ENCODE results near the gene TP73. TPM values are rescaled to one million over a fixed set of nuclear protein-coding genes. Genes with fewer than 3 reads are reported as not detected.

Gene TP73
- total and polyA plus RNA-seq, 4 donors, result 0.30 to 3.0 (median 1.2) TPM

DNA sequence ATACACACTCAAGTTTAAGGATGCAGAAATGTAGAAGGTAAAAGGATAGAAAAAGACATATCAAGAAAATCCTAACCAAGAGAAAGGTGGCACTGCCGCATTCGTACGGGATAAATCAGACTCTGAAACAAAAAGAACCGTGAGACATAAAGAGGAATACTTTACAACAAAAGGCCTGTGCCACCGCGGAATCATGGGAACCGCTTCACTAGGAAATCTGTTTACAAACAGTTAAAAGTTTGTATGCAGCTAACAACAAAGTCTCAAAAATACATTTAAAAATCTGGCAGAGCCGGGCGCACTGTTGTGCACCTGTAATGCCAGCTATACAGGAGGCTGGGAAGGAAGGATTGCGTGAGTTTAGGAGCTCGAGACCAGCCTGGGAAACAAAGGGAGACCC is 10.5 kb upstream of the TP73 start:
- no peak for DNase-seq (ENCODE audit: low read depth in 4 of 6, low spot score in 6 of 6)
- no peak overlapping the region for H3K4me3 ChIP-seq (ENCODE audit: low read depth, low read length)
- no peaks in the 10 kb centered on the region for H3K27me3 ChIP-seq (ENCODE audit: control insufficient read depth, insufficient read depth, low read length)
- H3K9me3 ChIP-seq (ENCODE audit: control insufficient read depth, insufficient read depth, low read length), result no peaks in the 10 kb centered on the region
- peaks cover 81% of the 10 kb centered on the region for H3K36me3 ChIP-seq (ENCODE audit: control insufficient read depth, insufficient read depth, low read length)
- 100% methylated on average over 4 of the region's 11 CpGs for WGBS (ENCODE audit: insufficient coverage)
- no peak overlapping the region for H3K27ac ChIP-seq (ENCODE audit: low read depth, low read length)
- no peaks in the 10 kb centered on the region for H3K4me1 ChIP-seq (ENCODE audit: control insufficient read depth, insufficient read depth, low read length)

DNA sequence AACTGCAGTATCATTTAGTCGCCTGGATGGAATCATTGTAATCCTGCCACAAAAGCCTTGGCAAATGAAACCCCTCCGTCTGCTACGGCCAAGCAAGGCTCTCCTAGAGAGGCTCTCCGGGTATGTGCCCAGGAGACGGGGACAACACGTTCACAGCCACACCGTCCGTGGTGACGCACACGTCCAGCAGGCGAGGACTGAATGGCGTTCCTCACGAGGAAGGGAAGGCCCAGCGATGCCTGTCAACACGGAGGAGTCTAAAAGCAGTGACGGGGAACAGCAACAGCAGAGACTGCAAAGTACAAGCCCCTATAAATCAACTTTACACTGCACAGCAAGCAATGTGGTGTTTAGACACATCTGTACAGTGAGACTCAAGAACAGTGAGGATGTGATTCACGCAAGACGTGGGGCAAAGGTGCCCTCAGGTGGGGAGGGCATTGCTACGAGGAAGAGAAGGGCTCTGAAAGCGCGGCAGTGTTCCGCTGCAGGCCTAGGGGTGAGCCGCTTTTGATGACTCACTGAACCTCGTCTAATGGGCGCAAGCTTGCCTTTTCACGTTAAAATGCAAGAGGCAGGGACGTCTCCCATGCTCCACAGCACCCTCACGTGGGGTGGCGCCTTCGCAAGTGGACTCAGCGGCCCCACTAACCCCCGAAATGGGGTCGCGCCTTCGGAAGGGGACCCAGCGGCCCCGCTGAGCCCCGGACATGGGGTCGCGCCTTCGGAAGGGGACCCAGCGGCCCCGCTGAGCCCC is 9.2 kb upstream of the TP73 start:
- Histone ChIP-seq H3K4me3 (ENCODE audit: low read depth, low read length) (no peak overlapping the region), H3K9me3 (ENCODE audit: control insufficient read depth, insufficient read depth, low read length) (no peaks in the 10 kb centered on the region), H3K36me3 (ENCODE audit: control insufficient read depth, insufficient read depth, low read length) (peaks cover 74% of the 10 kb centered on the region), H3K4me1 (ENCODE audit: control insufficient read depth, insufficient read depth, low read length) (no peaks in the 10 kb centered on the region), H3K27me3 (ENCODE audit: control insufficient read depth, insufficient read depth, low read length) (no peaks in the 10 kb centered on the region), H3K27ac (ENCODE audit: low read depth, low read length) (no peak overlapping the region)
- DNase-seq (ENCODE audit: low read depth in 4 of 6, low spot score in 6 of 6), result no peak
- 72% methylated on average over 24 of the region's 43 CpGs for WGBS (ENCODE audit: insufficient coverage)

DNA sequence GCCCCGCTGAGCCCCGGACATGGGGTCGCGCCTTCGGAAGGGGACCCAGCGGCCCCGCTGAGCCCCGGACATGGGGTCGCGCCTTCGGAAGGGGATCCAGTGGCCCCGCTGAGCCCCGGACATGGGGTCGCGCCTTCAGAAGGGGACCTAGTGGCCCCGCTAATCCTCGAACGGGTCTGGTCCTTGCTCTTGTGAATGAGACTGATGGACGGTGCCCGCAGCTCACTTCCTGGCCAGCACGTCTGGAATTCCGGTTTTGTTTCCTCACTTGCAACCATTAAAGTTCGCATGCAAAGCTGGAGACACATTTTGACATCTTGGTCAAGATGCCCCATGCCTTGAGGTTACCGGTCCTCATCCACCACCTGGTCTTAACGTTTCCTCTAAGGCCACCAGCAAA is 8.0 kb upstream of the TP73 start:
- peaks cover 1% of the 10 kb centered on the region for H3K4me1 ChIP-seq (ENCODE audit: control insufficient read depth, insufficient read depth, low read length)
- H3K9me3 ChIP-seq (ENCODE audit: control insufficient read depth, insufficient read depth, low read length), result no peaks in the 10 kb centered on the region
- DNase-seq (ENCODE audit: low read depth in 4 of 6, low spot score in 6 of 6), result no peak
- H3K36me3 ChIP-seq (ENCODE audit: control insufficient read depth, insufficient read depth, low read length), result peaks cover 63% of the 10 kb centered on the region
- H3K27ac ChIP-seq (ENCODE audit: low read depth, low read length), result no peak overlapping the region
- no peaks in the 10 kb centered on the region for H3K27me3 ChIP-seq (ENCODE audit: control insufficient read depth, insufficient read depth, low read length)
- H3K4me3 ChIP-seq (ENCODE audit: low read depth, low read length), result no peak overlapping the region
- WGBS (ENCODE audit: insufficient coverage), result 98% methylated on average over 16 of the region's 25 CpGs

DNA sequence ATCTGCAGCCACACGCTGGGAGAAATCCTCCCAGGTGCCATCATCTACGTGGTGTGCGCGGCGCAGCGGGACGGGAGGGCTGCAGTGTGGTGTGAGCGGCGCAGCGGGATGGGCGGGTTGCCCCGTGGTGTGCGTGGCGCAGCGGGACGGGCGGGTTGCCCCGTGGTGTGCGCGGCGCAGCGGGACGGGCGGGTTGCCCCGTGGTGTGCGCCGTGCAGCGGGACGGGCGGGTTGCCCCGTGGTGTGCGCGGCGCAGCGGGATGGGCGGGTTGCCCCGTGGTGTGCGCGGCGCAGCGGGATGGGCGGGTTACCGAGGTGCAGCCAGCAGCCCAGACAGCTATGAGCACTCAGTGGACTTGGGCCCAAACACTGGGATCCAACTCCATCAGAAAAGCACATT is 7.1 kb upstream of the TP73 start:
- Histone ChIP-seq H3K9me3 (ENCODE audit: control insufficient read depth, insufficient read depth, low read length) (no peaks in the 10 kb centered on the region), H3K27me3 (ENCODE audit: control insufficient read depth, insufficient read depth, low read length) (peaks cover 3% of the 10 kb centered on the region), H3K4me1 (ENCODE audit: control insufficient read depth, insufficient read depth, low read length) (peaks cover 4% of the 10 kb centered on the region), H3K4me3 (ENCODE audit: low read depth, low read length) (no peak overlapping the region), H3K27ac (ENCODE audit: low read depth, low read length) (no peak overlapping the region), H3K36me3 (ENCODE audit: control insufficient read depth, insufficient read depth, low read length) (peaks cover 54% of the 10 kb centered on the region)
- DNase-seq (ENCODE audit: low read depth in 4 of 6, low spot score in 6 of 6), result no peak
- WGBS (ENCODE audit: insufficient coverage), result 91% methylated on average over 25 of the region's 43 CpGs

DNA sequence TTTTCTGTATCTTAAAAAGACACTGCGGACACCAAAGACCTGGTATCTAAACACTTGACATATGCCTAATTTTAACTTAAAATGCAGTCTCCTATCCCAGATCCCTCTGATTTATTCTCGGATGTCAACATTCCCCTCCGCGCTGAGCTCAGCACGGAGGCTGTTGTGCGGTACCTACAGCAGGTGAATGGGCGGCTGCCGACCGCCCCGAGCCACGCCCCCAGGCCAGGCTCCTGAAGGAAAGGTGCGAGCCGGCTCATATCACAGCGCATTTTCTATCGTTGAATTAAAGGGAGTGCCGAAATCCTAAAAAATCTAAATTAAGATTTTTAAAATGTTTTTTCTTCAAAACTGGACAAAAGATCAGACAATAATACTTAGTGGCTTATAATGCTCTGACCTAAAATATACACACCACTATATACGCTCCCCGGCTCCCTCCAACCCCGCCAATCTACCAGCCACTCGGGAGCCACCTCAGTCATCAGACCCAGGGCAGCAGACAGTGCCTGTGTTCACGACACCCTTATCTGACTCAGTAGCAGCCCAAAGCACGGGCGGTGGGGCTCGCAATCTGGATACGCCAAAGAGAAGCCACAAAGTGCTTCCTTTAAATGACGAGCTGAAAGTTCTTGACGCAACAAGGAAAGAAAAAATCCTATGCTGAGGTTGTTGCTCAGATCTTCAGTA is 6.5 kb upstream of the TP73 start:
- H3K4me3 ChIP-seq (ENCODE audit: low read depth, low read length), result no peak overlapping the region
- peaks cover 48% of the 10 kb centered on the region for H3K36me3 ChIP-seq (ENCODE audit: control insufficient read depth, insufficient read depth, low read length)
- DNase-seq (ENCODE audit: low read depth in 4 of 6, low spot score in 6 of 6), result no peak
- 86% methylated on average over 16 of the region's 27 CpGs for whole genome bisulfite sequencing (ENCODE audit: insufficient coverage)
- H3K9me3 ChIP-seq (ENCODE audit: control insufficient read depth, insufficient read depth, low read length), result no peaks in the 10 kb centered on the region
- H3K27me3 ChIP-seq (ENCODE audit: control insufficient read depth, insufficient read depth, low read length), result peaks cover 8% of the 10 kb centered on the region
- peaks cover 10% of the 10 kb centered on the region for H3K4me1 ChIP-seq (ENCODE audit: control insufficient read depth, insufficient read depth, low read length)
- no peak overlapping the region for H3K27ac ChIP-seq (ENCODE audit: low read depth, low read length)

DNA sequence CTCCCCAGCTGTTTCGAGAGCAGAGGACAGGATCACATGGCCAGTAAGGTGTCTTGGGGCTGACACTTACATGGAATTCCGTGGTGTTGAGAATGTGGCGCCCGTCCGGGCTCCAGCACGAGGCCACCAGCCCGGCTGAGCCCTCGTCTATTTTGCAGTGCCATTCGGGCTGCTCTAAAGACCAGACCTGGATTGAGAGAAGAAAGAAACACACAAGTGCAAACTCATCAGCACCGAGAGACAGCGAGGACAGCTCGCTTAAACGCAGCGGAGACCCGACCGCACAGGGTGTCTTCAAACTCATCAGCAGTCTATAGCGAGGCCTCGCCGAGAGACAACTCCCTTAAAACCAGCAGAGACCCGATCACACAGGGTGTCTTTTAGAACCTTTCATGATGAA is 5.7 kb upstream of the TP73 start:
- peaks cover 40% of the 10 kb centered on the region for H3K36me3 ChIP-seq (ENCODE audit: control insufficient read depth, insufficient read depth, low read length)
- no peak overlapping the region for H3K27ac ChIP-seq (ENCODE audit: low read depth, low read length)
- H3K27me3 ChIP-seq (ENCODE audit: control insufficient read depth, insufficient read depth, low read length), result peaks cover 16% of the 10 kb centered on the region
- H3K4me3 ChIP-seq (ENCODE audit: low read depth, low read length), result no peak overlapping the region
- WGBS (ENCODE audit: insufficient coverage), result 92% methylated on average over 9 of the region's 20 CpGs
- DNase-seq (ENCODE audit: low read depth in 4 of 6, low spot score in 6 of 6), result no peak
- H3K4me1 ChIP-seq (ENCODE audit: control insufficient read depth, insufficient read depth, low read length), result peaks cover 17% of the 10 kb centered on the region
- H3K9me3 ChIP-seq (ENCODE audit: control insufficient read depth, insufficient read depth, low read length), result no peaks in the 10 kb centered on the region

DNA sequence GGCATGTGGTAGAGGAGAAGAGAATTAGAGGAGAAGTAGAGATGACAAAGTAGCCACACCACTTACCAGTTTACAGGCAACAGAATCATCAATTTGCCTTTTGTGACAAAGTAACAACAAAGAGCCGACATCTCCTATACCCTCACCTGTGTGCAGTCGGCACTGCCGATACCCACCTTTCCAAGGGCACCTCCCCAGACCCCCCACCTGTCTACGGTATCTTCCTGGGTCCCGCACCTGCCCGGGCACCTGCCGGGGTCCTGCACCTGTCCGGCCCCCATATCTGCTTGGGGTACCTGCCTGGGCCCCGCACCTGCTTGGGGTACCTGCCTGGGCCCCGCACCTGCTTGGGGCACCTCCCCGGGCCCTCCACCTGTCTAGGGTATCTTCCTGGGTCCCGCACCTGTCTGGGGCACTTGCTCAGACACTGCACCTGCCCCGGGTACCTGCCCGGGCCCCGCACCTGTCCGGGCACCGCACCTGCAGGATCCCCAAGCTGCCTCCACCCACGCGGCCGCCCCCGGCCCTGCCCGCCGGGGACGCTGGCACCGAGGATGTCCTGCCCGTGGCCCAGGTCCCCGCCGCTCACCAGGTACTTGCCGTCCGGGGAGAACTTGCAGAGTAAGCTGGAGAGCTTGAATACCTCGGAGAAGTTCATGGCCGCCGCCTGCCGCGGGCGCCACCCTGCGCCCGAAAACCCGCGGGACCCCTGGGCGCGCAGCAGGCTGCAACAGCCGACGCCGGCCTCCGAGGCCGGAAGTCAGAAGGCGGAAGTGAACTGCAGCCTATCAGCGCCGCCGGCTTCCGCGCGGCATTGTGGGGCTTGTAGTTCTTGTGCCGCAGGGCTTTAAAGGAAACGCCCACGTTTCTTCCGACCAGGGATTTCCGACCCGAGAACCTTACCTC is 2.7 kb upstream of the TP73 start, which contains the start of gene WRAP73:
Gene WRAP73 (minus strand): TSS at position 762 of the 906 bp plus-strand sequence. CDS start 104 bp downstream, at position 658.
- 5% methylated on average over 58 of the region's 60 CpGs for WGBS (ENCODE audit: insufficient coverage)
- peak within 1 kb of the TSS; percentile 63 for H3K4me3 ChIP-seq (ENCODE audit: low read depth, low read length)
- peaks cover 23% of the 10 kb centered on the region for H3K36me3 ChIP-seq (ENCODE audit: control insufficient read depth, insufficient read depth, low read length)
- peaks cover 28% of the 10 kb centered on the region for H3K4me1 ChIP-seq (ENCODE audit: control insufficient read depth, insufficient read depth, low read length)
- DNase-seq (ENCODE audit: low read depth in 4 of 6, low spot score in 6 of 6), result peak; percentile 72 to 97 (median 83)
- H3K9me3 ChIP-seq (ENCODE audit: control insufficient read depth, insufficient read depth, low read length), result no peaks in the 10 kb centered on the region
- peaks cover 42% of the 10 kb centered on the region for H3K27me3 ChIP-seq (ENCODE audit: control insufficient read depth, insufficient read depth, low read length)
- no peak within 1 kb of the TSS for H3K27ac ChIP-seq (ENCODE audit: low read depth, low read length)

DNA sequence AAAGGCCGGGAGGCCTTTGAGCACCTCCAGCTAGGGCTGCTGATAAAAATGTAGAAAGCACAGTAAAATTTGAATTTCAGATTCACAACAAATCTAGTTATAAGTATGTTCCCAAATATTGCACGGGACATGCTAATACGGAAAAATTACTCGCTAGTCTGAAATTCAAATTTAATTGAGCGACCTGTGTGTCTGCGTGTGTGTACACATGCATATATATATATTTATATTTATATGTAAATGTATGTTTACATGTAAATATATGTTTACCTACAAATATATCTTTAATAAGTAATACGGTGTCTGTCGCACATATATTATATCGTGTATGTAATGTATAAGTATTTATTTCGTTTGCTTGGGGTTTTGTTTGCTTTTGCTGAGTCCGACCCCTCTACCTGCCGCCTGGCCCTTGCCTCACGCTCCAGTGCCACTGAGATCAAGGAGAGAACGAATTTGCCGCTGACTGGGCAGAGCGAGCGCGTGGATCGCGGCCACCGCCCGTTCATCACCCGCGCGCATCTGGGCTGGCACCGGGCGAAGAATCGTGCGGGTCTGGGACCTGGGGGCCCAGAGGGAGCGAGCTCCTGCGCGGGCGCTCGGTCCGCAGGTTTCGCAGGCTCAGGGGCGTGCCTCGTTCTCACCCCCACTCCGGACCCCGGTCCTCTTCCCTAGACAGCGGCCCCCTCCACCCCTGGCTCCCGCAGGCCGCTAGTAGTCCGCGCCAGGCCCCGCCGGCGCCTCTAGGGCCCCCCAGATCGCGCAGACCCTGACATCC is 1.9 kb upstream of the TP73 start:
- Histone ChIP-seq H3K4me1 (ENCODE audit: control insufficient read depth, insufficient read depth, low read length) (peaks cover 28% of the 10 kb centered on the region), H3K27ac (ENCODE audit: low read depth, low read length) (no peak overlapping the region), H3K9me3 (ENCODE audit: control insufficient read depth, insufficient read depth, low read length) (no peaks in the 10 kb centered on the region), H3K27me3 (ENCODE audit: control insufficient read depth, insufficient read depth, low read length) (peaks cover 50% of the 10 kb centered on the region), H3K36me3 (ENCODE audit: control insufficient read depth, insufficient read depth, low read length) (peaks cover 18% of the 10 kb centered on the region), H3K4me3 (ENCODE audit: low read depth, low read length) (no peak overlapping the region)
- WGBS (ENCODE audit: insufficient coverage), result 2% methylated on average over 40 of the region's 50 CpGs
- DNase-seq (ENCODE audit: low read depth in 4 of 6, low spot score in 6 of 6), result peak in 2 of 6 donors; percentile 9 to 15

All from spinal cord (tissue), 10 donors.